Stimulated activated naive CD8-positive, alpha-beta T cell treated with anti-CD3 and anti-CD28 coated beads, Interleukin-15, Interleukin-2, amounts not matched to agents 100 U/mL and 50 U/mL, for 24 hours (primary cell): ENCODE data around the gene UBAC2.

Experiments
- ATAC-seq: fragments of 150-1000 bp; cut with Tn5 transposase; one replicate; pipeline ENCODE4 v1.10.0; 2021
- DNase-seq: peaks from one replicate; pipeline ENCODE4 v3.0.0; 2021

Gene UBAC2

DNA sequence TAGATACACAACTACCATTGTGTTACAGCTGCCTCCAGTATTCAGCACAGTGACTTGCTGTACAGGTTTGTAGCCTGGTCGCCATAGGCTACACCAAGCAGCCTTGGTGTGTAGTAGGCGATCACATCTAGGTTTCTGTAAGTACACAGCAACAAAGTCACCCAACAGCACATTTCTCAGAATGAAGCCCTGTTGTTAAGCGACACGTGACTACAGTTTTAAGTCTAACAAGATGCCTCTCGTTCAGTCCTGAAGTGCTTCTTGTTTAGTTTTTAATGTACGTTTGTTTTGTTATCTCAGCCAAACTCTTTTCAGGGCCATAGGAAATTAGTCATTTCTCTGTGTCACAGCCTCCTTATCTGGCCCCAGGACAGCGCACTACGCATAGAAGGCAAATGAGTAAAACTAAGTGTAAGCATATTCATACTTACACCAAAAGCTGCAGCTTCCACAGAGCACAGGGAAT, 156.5 kb downstream of the UBAC2 start:
- DNase-seq (peak; percentile 51), ATAC-seq (peak; percentile 64)

DNA sequence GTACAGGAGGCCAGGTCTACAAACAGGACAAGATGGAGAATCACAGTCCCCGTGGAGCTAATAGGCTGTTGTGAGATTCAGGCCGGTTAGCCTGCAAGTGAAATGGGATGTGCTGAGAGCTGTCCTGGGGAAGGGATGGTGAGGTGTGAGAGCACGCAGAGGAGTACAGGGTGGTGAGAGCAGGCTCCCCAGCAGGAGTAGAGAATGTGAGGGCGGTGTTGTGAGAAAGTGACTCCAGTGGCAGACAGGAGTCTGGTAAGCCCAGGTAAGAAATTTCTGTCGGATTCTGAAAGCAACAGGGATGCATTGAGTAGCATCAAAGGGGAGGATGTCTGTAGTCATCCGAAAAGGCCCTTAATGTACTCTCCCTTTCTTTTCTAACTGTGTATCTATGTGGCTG, 157.3 kb downstream of the UBAC2 start:
- DNase-seq (no peak), ATAC-seq (no peak)

DNA sequence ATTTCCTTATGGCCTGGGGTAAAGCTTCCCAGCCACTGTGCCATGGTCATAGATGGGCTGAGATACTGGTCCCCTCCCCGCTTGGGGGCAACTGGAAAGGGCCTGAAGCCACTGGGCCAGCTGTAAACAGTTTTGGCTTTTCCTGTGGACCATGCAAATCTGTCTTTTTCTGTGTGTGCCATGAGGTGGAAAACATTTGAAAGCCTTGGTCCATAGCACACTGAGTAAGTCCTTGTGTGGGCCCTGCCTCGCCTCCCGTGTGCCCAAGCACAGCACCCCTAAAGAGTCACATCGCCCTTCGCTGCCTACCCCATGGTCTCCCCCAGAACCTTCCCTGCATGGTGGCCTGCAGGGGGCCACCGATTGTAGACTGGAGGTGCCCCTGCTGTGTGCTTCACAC, 158.9 kb downstream of the UBAC2 start:
- DNase-seq: no peak
- ATAC-seq: no peak

DNA sequence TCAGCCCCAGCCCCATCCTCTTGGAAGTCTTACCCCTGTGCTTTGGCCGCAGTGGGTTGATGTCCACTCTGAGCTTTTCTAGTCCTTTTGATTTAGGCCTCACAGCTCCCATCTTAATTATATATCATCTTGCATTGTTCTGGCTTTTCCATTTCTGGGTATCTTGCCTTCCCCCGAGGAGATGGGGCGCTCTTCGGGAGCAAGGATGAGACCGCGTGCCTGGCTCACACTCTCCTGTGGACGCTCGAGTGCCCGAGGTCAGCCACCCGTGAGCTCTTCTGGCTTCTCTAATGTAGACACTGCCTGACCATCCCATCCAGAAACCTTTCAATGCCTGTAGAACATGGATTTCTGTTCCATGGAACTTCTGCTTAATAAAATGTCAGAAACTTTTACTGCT, 160.0 kb downstream of the UBAC2 start:
- DNase-seq (no peak), ATAC-seq (no peak)

- DNase-seq (no peak), ATAC-seq (no peak)
These were observed 160.5 kb downstream of the UBAC2 start for GRCh38 chr13:99361197-99361596.

DNA sequence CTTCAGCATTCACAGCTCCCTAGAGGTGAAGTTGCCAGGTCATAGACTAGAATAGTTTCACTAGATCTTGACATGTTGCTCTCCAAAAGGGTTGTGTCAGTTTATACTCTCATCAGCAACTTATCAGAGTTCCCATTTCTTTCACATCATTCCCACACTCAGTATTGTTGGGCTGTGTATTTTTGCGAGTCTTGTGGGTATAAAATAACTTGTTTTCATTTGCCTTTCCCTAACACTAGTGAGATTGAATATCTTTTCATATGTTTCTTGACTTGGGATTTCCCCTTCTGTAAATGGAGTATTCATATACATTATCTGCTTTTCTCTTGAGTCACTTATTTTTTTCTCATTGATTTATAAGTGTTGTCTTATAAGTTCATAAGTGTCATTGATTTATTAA, 161.7 kb downstream of the UBAC2 start:
- ATAC-seq (no peak), DNase-seq (no peak)

- ATAC-seq (no peak), DNase-seq (no peak)
These were observed 162.7 kb downstream of the UBAC2 start for GRCh38 chr13:99363391-99363790.

GRCh38 chr13:99363949-99364348, 163.3 kb downstream of the UBAC2 start:
- no peak for DNase-seq
- ATAC-seq: no peak

DNA sequence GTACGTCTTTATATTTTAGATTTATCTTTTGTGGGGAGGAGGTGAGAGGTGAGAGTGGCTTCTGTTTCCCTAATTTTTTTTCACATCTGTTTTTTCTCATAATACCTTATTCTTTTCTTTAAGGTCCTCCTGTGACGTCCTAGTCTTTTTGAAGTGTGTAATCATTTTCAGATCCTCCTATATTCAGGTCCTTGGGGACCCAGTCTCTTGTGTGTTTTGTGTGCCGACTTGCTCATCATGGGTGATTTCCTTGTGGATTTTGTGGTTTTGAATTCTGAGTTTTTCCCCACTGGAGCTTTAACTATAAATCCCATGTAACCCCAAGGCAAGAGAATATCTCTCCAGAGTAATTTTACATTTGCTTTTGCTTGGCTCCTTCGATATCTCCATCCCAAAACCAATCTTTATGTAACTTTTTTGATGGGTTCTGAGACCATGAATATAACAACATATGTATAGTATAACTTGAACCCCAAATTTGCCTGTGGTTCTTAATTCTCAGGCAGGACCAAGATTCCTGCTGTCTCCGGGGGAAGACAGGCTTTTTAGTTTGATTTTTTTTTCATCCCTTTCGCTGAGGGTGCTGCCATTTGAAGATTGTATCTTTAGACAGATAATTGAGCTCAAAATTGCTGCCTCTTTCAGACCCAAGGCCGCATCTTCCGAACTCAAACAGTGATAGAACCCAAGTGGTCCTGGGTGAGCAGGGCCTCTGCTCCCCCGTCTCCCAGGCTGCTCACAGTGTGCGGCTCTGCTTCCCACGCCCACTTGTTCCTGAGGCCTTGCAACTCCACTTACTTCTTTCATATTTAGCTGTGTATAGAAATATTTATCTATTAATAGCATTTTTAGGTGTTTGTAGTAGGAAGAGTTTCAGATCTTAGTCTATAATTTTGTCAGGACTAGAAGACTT, 165.7 kb downstream of the UBAC2 start:
- ATAC-seq: peak; percentile 45

DNA sequence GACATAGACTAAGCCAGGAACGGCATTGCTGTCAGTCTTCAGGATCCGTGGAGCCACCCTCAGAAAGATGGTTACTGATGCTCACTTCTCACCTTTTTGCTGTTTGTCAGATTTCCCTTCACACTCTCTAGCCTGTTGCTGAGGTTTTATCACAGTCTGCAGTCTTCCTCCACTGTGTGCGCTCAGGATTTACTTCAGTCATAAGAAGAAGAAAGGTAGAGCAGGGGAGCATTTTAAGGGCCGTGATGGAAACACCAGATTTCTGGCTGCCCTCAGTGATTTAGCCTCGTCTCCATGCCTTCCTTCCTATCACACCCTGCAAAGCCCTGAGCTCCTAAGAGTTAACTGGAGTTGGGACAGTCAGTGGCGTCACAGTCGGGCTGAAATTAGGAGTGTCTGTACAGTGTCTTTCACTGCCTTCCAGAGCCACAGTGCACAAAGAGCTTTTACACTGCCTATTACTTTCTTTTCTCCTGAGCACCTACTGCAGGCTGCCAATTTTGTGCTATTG, 166.5 kb downstream of the UBAC2 start:
- DNase-seq (no peak), ATAC-seq (peak; percentile 24)

More for the DNA sequence above, 165.7 kb downstream of the UBAC2 start:
- DNase-seq: no peak

DNA sequence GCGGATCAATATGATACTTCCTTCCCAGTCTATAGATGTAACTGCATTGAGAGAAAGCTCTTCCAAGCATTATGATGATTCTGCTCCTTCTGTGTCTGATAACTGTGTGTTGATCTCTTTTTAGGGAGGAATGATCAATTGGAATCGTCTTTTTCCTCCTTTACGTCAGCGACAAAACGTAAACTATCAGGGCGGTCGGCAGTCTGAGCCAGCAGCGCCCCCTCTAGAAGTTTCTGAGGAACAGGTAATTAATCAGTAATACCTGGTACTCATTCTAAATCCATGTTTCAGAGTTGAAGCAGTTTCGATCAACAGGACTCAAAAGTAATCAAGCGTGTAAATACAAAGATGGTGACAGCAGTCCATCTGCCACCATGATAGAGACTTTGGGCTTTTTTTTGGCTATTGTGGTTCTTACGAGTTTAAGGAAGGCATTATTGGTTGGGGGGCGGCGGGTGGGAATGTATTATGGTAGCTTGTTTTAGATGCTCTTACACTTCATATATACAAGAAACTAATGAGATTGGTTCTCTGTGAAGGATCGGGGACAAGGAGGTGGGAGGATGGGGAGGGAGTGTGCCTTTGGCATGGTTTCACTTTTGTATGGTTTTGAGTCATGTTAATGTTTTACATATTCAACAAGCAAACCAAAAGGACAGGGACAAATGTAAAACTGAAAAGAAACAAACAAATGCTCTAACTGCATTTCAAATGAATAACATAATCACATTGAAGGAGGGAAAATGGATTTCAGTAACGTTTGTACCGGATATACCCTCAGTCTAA, 167.2 kb downstream of the UBAC2 start:
- no peak for ATAC-seq
- no peak for DNase-seq

DNA sequence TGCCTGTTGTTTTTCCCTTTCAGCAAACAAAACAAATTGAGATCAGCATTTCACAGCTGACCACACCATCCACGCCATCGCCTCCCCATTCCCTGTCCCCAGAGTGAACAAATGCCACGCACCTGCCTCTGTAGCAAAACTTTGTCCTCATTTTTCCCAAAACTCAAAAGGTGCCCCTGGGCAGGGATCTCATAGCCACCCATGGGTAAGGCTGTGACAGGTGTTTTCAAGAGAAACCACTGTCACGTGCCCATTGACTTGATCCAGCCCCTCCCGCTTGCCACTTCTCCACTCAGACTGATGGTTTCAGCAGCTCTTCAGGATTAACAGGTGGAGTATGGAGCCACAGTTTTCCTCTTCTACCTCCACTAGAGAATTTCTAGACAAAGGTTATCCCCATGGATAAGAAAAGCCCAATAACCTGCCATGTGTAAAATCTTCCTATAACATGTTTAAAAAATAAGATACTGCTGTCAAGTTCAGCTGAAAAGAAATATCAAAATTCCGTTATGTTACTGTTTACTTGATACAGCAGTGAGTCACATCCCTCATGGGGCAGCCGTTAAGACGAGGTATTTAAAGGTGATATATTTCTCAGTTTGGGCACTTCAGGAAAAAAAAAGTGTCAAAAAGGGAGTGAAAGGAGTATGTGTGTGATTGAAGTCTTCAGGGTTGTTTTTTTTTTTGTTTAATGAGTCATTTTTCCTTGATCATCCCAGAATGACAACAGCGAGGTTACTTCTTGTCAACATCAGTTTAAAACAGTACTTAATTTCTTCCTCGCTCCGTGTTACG, 170.0 kb downstream of the UBAC2 start:
- DNase-seq (peak; percentile 13), ATAC-seq (peak; percentile 64)

GRCh38 chr13:99371956-99372355, 171.3 kb downstream of the UBAC2 start:
- ATAC-seq (peak; percentile 79), DNase-seq (peak; percentile 69)

GRCh38 chr13:99373436-99373835, 172.8 kb downstream of the UBAC2 start:
- DNase-seq: peak; percentile 3
- no peak for ATAC-seq

DNA sequence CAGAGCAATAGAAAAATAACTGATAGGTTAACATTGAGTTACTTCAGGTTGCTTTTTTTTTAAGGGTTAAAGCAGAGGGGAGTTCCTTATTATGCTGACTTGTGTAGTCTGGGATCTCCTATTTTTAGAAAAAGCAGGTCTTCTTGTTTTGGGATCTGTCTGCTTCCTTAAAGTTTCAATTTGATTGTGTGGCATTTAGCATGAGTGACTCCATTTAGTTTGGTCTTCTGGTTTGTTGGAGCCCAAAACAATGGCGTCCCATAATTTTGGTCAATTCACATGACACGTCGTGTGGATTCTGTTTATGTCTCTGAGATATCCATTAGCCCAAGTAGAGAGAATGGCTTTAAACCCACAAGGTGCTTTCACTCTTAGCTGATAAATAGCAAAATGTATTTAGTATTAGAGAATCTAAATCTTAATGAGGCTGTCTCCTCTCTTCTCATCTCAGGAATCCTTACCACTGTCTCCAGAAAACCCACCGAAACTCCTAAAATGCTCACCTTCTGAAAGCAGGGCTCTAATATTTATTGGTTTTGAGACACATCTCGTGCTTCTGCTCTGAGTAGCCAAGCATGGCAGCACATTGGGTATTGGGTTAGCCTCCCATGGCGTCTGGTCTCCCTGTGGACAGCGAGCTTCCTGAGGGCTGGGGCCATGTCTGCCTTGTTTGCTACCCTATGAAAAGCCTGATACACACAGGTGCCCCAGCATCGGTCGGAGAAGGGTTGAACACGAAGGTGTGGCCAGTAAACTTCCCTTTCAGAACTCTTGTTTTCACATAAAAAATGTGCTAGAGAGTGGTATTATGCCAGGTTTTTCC, 173.7 kb downstream of the UBAC2 start:
- no peak for ATAC-seq
- DNase-seq: peak; percentile 13

DNA sequence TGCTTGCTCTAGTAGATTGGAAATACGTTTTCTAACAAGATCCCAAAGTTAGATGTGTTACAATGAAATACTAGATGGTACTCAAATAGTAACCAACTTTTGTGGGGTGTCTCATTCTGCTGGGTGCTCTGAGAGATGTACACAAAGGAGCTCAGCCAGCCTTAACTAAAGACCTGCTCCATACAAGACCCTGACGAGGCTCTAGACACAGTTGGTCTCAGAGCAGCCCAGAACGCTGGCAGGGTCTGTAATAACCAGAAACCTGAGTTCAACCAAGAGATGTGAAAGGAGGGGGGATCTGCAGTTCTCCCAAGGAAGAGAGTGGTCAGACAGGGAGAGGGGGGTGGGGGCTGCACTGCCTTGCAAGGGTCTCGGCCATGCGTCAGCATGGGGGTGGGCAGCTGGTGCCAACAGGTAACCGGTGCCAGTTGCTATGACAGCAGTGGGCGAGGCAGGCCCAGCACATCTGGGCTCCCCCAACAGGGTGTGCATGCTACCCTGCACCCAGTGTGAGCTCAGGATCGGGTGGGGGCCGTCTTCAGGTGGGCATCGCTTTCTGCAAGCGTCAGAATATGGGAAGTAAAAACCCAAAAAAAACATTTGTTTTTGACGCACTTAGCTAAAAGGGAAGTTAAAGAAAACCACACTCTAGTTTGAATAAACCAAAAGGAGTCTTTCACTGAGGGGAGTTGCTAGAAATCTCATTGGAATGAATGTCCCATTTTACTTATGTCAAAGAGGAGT, 174.5 kb downstream of the UBAC2 start:
- DNase-seq: peak; percentile 57
- peak; percentile 45 for ATAC-seq

DNA sequence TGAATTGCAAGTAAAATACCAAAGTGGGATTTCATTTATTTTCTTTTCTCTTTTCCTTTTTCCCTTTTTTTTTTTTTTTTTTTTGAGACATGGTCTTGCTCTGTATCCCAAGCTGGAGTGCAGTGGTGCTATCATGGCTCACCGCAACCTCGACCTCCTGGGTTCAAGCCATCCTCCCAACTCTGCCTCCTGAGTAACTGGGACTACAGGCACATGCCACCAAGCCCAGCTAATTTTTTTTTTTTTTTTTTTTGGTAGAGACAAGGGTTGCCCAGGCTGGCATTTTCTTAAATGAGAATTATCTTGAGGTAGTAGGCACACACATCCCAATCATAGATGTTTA, 175.1 kb downstream of the UBAC2 start:
- DNase-seq (no peak), ATAC-seq (no peak)

- DNase-seq: peak; percentile 44
- peak; percentile 11 for ATAC-seq
These were observed 175.5 kb downstream of the UBAC2 start for GRCh38 chr13:99376132-99376531.

DNA sequence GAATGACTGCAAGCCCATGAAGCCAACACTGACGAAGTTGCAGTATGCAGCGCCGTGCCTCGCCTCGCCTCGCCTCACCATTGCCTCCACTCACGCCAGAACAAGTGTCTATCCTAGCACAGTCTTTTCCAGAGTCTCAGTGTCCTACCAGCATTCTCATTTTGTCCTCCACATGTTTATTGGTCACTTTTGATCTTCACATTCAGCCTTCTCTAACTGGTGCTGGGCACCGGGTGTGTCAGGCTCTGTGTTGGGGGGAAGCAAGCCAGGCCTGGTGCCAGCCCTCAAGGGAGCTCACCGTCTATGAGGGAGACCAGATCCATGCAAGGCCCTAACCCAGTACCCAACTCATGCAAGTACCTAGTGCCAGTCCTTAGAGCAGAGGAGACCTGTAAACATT, 176.3 kb downstream of the UBAC2 start:
- ATAC-seq (no peak), DNase-seq (no peak)

DNA sequence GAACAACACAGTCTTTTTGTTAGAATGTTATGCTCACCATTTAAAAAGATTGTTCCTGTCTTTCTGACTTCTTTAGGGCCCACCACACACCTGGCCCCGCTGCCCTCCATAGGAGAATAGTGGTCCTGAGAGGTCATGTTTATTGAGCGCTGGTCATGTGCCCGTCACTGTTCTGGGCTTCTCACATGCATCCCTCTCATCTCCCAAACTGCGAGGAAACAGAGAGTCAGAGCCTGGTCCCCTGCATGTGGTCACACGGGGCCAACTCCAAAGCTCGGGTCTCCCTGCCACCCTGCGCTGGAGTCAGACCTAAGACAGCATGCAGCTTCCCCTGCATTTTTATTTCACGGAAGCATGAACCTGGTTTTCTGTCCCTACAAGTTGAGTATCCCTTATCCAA, 177.0 kb downstream of the UBAC2 start:
- DNase-seq (no peak), ATAC-seq (no peak)
